Prostate gland (tissue), 1 donor: ENCODE results near the gene CLASP1.
"Not testable (repeated sequence)": the region's sequence is repeated elsewhere in the genome, so short reads cannot be mapped to it uniquely, and the experiment has no call there.

ENCODE experiments used
- POLR2A ChIP-seq: fragments of 450-650 bp; IDR thresholded peaks from one replicate; pipeline ENCODE4 v1.6.1; 2016; ENCODE audit warnings: antibody characterized with exemption, mild to moderate bottlenecking
- POLR2AphosphoS5 ChIP-seq: sonication (generic); formaldehyde crosslinking; IDR thresholded peaks from one replicate; pipeline ENCODE4 v1.6.1; 2017; ENCODE audit warnings: antibody characterized with exemption

GRCh38 chr2:121610487-121610874 lies 38.8 kb downstream of the CLASP1 start:
- TF ChIP-seq POLR2A, POLR2AphosphoS5: not testable (repeated sequence)
